ENCODE data around the gene PARD3.

DNA sequence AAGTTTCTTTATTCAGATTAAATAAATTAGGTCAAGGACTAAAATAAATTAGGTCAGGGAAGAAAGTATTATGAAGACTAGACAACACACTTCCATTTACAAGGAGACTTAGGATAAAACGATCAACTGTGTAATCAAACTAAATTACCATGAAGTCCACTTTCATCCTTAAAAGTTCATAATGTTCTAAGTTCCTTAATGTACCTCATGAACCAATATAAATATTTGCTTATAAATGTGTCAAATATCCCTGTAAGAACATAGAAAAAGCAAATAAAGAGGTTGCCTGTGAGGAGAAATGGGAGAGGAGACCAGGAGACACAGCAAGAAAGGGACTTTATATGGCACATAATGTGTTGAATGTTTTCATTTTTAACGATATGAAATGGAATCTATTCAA, 345.6 kb downstream of the PARD3 start:
- TF ChIP-seq, protein P1, sequence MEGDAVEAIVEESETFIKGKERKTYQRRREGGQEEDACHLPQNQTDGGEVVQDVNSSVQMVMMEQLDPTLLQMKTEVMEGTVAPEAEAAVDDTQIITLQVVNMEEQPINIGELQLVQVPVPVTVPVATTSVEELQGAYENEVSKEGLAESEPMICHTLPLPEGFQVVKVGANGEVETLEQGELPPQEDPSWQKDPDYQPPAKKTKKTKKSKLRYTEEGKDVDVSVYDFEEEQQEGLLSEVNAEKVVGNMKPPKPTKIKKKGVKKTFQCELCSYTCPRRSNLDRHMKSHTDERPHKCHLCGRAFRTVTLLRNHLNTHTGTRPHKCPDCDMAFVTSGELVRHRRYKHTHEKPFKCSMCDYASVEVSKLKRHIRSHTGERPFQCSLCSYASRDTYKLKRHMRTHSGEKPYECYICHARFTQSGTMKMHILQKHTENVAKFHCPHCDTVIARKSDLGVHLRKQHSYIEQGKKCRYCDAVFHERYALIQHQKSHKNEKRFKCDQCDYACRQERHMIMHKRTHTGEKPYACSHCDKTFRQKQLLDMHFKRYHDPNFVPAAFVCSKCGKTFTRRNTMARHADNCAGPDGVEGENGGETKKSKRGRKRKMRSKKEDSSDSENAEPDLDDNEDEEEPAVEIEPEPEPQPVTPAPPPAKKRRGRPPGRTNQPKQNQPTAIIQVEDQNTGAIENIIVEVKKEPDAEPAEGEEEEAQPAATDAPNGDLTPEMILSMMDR (IDR thresholded peaks at IDR 0.05) = no peak
- TF ChIP-seq POLR2A (IDR thresholded peaks at IDR 0.05) = no peak
